Effector CD4-positive, alpha-beta T cell (primary cell): ENCODE measurements around the gene FKBP5.
"Not testable (repeated sequence)": the region's sequence is repeated elsewhere in the genome, so short reads cannot be mapped to it uniquely, and the experiment has no call there.

Experiments used
- DNase-seq: peaks from one replicate; pipeline ENCODE4 v3.0.0-alpha.2; 2020

FKBP5 gene

GRCh38 chr6:35690006-35690405, 1.3 kb upstream of the FKBP5 start:
- DNase-seq = not testable (repeated sequence)

DNA sequence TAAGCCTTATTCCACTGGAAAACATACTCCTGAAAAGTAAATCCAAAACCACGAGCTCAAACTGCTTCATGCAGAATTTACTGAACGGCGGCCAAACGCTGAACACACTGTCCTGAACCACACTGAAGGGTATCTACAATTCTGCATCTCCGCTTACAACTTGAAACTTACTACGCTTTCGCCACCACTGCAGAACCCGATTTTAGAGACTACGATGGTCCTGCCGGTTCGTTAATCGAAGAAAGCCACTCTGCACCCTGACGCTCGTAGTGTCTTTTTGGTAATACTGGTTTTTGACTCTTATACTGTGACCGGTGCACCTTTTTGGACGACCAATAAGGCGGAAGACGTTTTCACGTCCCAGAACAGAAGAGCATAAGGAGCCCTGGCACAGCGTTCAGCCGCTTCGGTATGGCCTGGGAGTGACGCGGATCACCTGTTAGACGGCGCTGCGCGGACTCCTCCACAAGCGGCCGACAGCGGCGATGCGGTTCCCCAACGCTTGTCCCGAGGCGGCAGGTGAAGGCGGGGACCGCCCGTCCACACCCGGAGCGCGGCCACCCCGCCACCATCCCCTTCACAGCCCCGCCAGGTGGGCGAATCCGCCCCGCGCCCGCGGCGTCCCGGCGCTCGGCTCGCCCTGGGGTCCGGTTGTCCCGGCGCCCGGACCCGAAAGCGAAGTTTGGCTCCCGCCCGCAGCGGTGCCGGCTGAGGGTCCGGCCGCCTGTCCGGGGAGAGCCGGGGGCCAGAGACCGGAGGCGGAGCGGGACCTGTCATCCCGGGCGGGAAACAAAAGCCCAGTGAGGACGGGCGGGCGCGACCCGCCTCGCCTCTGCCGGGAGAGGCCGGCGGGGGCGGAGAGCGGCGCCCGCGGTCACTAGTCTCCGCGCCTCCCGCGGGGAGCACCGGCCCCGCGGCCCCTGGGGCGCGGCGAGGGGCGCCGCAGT, 784 bp downstream of the FKBP5 start:
- peak; percentile 44 for DNase-seq

DNA sequence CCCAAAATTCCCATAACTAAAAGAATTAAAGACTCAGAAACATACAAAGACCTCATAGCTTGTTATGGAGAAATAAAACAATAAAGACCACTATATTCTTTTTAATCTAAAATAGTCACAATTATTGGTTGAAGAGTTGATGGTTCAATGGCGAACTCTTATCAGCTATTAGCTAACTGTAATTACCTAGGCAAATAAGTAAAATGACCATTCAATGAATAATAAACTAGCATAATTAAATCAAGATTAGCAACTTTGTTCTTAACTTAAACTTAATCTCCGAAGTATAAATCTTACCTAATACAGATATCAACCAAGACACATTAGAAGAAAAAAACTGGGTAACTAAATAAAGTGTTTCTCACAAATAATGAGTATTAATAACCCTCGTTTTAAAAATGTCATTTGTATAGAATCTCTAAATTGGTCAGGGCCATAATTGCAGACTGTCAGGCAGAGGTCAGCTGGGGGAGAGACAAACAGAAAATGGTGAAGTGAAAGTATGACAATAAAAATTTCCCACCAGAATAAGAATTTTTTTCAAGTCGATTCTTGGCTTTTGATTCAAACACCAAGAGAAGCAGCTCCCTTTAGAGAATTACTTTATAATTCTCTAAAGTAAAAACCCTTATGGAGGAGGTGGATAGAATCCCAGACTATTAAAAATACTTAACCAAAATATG, 1.7 kb downstream of the FKBP5 start:
- DNase-seq = no peak

- DNase-seq = no peak
Measured at GRCh38 chr6:35686436-35686835, 2.3 kb downstream of the FKBP5 start.

- no peak for DNase-seq
Measured at GRCh38 chr6:35683267-35683666, 5.4 kb downstream of the FKBP5 start.

DNA sequence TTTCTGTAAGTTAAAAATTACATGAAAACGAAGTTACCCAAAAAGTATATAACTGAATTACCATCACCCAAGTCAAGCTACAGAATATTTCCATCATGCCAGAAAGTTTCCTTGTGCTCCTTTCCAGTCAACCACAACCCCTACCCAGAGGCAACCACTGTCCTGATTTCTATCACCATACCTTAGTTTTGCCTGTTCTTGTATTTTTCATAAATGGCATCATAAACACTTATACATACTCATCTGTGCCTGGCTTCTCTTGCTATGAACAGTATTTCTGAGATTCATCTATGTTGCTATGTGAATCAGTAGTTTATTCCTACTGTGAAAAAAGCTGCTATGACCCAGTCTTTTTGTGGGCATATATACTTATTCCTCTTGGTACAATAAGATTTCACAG, 7.4 kb downstream of the FKBP5 start:
- DNase-seq = no peak

GRCh38 chr6:35679399-35679798, 9.3 kb downstream of the FKBP5 start:
- no peak for DNase-seq

DNA sequence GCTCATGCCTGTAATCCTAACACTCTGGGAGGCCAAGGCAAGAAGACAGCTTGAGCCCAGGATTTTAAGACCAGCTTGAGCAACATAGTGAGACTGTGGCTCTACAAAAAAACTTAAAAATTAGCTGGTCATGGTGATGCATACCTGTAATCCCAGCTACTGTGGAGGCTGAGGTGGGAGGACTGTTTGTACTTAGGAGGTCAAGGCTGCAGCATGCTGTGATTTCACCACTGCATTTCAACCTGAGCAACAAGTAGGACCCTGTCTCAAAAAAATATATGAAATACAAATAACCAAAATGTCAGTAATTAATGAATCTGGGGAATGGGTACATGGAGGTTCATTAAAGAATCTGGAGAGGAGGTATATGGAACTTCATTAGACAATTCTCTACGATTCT, 9.9 kb downstream of the FKBP5 start:
- no peak for DNase-seq

- DNase-seq = no peak
Measured at GRCh38 chr6:35678021-35678654, 10.6 kb downstream of the FKBP5 start.

- no peak for DNase-seq
Measured at GRCh38 chr6:35677456-35677855, 11.3 kb downstream of the FKBP5 start.

DNA sequence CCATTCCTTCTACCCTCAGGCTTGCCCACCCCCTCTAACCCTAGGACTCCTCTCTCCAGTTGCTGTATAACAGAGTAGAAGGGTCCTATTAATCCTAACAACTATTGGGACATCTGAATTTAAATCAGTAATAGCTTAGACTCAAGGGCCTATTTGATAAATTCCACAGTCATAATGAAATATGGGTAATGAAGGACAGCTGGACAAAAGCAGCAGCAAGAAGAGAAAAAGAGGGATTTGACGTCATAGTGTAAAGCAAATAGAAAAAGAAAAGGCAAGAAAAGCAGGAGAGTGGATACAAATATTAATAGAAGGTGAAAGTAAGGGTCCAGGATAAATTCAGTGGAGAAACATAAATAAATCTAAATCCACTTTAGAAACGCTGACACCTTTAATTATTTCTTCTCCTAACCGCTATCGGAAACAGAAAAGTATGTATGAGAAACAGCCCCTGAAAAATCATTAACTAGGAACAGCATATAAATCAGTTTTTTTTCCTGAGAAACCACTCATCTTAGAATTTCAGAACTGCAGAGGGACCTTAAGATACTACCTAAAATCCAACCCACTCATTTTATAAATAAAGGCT, 12.8 kb downstream of the FKBP5 start:
- DNase-seq = no peak

- no peak for DNase-seq
Measured at GRCh38 chr6:35674594-35674993, 14.1 kb downstream of the FKBP5 start.

DNA sequence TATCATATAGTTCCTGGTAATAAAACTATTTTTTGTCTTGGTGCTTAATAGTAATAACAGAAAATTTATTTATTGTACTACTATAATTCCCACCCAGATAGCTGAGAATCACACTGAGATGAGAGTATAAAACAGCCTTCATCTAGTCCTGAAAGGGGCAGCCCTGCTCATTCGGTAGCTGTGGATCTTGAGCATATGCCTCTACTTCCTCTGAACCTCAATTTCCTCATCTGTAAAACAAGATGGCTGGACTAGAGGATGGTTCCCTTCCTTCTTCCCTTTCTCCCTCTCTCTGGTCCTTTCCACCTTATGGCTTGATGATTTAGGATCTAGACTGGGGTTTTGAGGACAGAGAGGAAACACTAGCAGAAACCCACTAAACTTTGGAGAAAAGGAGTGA, 15.0 kb downstream of the FKBP5 start:
- no peak for DNase-seq

DNA sequence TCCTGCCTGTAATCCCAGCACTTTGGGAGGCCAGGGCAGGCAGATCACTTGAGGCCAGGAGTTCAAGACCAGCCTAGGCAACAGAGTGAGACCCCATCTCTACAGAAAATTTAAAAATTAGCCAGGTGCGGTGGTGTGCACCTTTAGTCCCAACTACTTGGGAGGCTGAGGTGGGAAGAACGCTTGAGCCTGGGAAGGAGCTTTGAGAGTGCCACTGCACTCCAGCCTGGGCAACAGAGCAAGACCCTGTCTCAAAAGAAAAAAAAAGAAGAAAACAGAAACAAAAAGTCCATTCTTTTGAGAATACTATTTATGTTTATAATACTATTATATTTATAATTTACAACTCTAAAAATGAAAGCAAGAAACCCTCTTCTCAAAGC, 15.4 kb downstream of the FKBP5 start:
- not testable (repeated sequence) for DNase-seq

DNA sequence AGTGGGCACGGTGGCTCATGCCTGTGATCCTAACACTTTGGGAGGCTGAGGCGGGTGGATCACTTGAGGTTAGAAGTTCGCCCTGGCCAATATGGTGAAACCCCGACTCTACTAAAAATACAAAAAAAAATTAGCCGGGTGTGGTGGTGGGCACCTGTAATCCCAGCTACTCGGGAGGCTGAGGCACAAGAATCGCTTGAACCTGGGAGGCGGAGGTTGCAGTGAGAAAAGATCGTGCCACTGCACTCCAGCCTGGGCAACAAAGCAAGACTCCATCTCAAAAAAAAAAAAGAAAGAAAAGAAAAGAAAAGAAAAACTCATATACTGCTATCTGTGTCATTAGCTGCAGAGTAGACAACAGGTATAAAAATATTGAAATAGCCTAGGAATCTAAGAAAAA, 18.3 kb downstream of the FKBP5 start:
- not testable (repeated sequence) for DNase-seq

GRCh38 chr6:35669451-35670045, 19.2 kb downstream of the FKBP5 start:
- no peak for DNase-seq

DNA sequence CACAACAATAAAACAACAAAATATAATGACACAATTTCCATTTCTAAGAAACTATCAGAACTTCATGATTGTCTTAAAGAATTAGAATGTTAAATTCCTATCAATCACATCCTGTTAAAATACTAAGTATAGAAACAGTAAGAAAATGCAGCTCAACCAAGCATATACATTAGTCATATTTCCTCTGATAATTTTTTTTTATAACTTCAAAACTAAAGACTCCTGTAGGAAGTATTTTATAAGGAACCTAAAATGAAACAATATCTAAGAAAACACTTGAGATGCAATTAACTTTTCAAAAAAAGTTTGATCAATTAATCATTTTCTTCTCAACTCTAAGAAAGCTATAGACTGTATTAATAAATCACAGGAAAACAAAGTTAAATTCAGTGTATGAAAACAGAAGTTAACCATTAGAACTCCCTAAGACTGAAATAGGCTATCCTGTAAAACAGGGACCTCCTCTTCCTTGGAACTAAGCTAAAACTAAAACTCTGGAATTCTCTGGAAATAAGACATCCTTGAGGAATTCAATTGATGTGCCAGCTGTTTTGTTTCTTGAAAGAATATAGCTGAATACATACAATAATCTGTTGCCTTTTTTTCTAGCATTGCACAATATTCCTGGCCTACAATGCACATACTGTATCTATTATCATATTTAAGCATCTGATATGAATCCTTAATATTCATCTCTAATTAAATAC, 19.8 kb downstream of the FKBP5 start:
- no peak for DNase-seq

- no peak for DNase-seq
Measured at GRCh38 chr6:35668096-35668495, 20.6 kb downstream of the FKBP5 start.

GRCh38 chr6:35665573-35665972, 23.1 kb downstream of the FKBP5 start:
- DNase-seq = no peak

DNA sequence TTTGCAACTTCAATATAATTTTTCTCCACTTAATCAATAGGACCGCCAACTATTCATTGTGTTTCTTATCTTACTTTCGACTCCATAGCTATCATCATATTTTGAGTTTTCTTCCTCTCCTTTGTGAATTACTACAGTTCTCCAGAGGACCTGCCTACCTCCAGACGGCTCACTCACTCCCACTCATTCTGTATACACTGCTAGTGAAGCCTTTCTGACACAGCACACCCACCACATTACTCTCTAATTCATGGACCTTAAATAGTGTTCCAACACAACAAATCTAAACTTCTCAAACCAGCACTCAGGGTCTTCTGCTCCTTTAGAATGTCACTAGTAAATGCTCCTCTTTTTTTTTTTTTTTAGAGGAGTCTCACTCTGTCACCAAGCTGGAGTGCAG, 23.8 kb downstream of the FKBP5 start:
- no peak for DNase-seq

GRCh38 chr6:35663447-35664235, 25.1 kb downstream of the FKBP5 start:
- no peak for DNase-seq
